Mesodermal cell (in vitro differentiated cells): ENCODE data around the gene VILL.
"Not testable (repeated sequence)": the region's sequence is repeated elsewhere in the genome, so short reads cannot be mapped to it uniquely, and the experiment has no call there.

Source experiments
- H3K27ac ChIP-seq: 2 replicates; pipeline ENCODE4 v1.7.0; 2013; ENCODE audit warnings: mild to moderate bottlenecking, low read depth, low read length, moderate library complexity; ENCODE audit not compliant: severe bottlenecking
- H3K36me3 ChIP-seq: 2 replicates; pipeline ENCODE4 v1.7.1; 2013; ENCODE audit warnings: mild to moderate bottlenecking, low read length, moderate library complexity; ENCODE audit not compliant: control insufficient read depth, insufficient read depth
- H3K4me1 ChIP-seq: one replicate; pipeline ENCODE4 v1.7.1; 2013; ENCODE audit warnings: mild to moderate bottlenecking, low read length; ENCODE audit not compliant: insufficient read depth, control insufficient read depth, poor library complexity, severe bottlenecking
- H3K4me3 ChIP-seq: 2 replicates; pipeline ENCODE4 v1.7.0; 2013; ENCODE audit warnings: low read length, control low read depth, mild to moderate bottlenecking; ENCODE audit not compliant: insufficient read depth, poor library complexity, severe bottlenecking; ENCODE audit errors: extremely low read depth
- H3K9me3 ChIP-seq: 2 replicates; pipeline ENCODE4 v1.7.1; 2013; ENCODE audit warnings: mild to moderate bottlenecking, low read length, moderate library complexity; ENCODE audit not compliant: control insufficient read depth
- WGBS, 2 experiments: methylation state at CpG; one replicate each; pipeline ENCODE4 v1.1.5; 2013; ENCODE audit warnings: missing lambda C conversion rate in 2 of 2; ENCODE audit not compliant: insufficient coverage in 2 of 2; 5-methylcytosine and 5-hydroxymethylcytosine counted together

The VILL gene

GRCh38 chr3:38040401-38040800 is 49.8 kb downstream of the VILL start:
- Histone ChIP-seq H3K4me1 (peaks cover 9% of the 10 kb centered on the region), H3K4me3 (no peak overlapping the region), H3K9me3 (no peaks in the 10 kb centered on the region), H3K36me3 (no peaks in the 10 kb centered on the region), H3K27ac (no peak overlapping the region)
- 97 to 100% methylated on average over 4 of the region's 5 CpGs for WGBS, 2 experiments

GRCh38 chr3:38043486-38043885 is 52.9 kb downstream of the VILL start:
- H3K4me3 ChIP-seq: no peak overlapping the region
- WGBS, 2 experiments: 86 to 100% methylated on average over 3 to 4 of the region's 4 CpGs
- H3K27ac ChIP-seq: no peak overlapping the region

DNA sequence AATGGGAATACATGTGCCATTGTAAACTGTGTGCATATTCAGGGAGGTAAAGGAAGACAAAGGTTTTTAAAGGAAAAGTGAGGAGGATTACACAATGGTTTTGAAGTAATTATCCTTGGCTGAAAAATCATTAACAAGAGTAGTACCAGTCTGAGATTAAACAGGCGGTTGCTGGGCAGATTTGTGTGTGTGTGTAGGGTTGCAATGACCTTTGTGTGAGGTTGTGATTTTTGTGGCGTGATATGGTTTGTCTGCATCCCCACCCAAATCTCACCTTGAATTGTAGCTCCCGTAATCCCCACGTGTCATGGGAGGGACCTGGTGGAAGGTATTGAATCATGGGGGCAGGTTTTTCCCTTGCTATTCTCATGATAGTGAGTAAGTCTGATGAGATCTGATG is 55.4 kb downstream of the VILL start:
- Histone ChIP-seq H3K36me3 (no peaks in the 10 kb centered on the region), H3K4me3 (no peak overlapping the region), H3K4me1 (no peaks in the 10 kb centered on the region), H3K27ac (no peak overlapping the region), H3K9me3 (no peaks in the 10 kb centered on the region)
- 71 to 100% methylated on average over 1 of the region's 4 CpGs for WGBS, 2 experiments

More at GRCh38 chr3:38043486-38043885, 52.9 kb downstream of the VILL start:
- H3K4me1 ChIP-seq: peaks cover 4% of the 10 kb centered on the region
- H3K36me3 ChIP-seq: no peaks in the 10 kb centered on the region
- no peaks in the 10 kb centered on the region for H3K9me3 ChIP-seq

DNA sequence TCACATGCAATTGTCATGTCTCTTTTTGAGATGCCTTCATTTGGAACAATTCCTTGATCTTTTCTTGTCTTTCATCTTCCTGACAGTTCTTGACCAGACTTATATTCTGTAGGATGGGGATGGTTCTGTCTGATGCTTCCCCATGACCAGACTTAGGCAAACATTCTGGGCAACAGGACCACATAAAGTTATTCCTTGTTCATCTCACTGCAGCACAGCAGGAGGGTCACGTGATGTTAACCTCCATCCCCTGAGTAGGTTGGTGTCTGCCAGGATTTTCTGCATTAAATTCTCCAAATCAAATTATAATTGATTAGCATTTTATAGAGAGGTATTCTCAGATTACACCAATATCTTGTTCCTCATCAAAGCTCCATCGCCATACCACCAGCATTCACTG is 56.2 kb downstream of the VILL start:
- Histone ChIP-seq H3K36me3 (no peaks in the 10 kb centered on the region), H3K4me3 (no peak overlapping the region), H3K27ac (no peak overlapping the region), H3K9me3 (peaks cover 5% of the 10 kb centered on the region), H3K4me1 (no peaks in the 10 kb centered on the region)
- WGBS, 2 experiments: no CpG with 5 or more reads among the region's 2 CpGs

GRCh38 chr3:38047896-38048295 is 57.3 kb downstream of the VILL start:
- Histone ChIP-seq H3K27ac (no peak overlapping the region), H3K36me3 (no peaks in the 10 kb centered on the region), H3K4me3 (no peak overlapping the region), H3K9me3 (peaks cover 6% of the 10 kb centered on the region), H3K4me1 (no peaks in the 10 kb centered on the region)
- 100% methylated on average over 2 of the region's 2 CpGs for WGBS, 2 experiments

GRCh38 chr3:38049358-38050126 is 59.0 kb downstream of the VILL start:
- H3K27ac ChIP-seq: no peak overlapping the region
- peaks cover 1% of the 10 kb centered on the region for H3K4me1 ChIP-seq
- no peak overlapping the region for H3K4me3 ChIP-seq
- peaks cover 6% of the 10 kb centered on the region for H3K9me3 ChIP-seq
- no peaks in the 10 kb centered on the region for H3K36me3 ChIP-seq
- 87 to 92% methylated on average over 2 to 4 of the region's 4 CpGs for WGBS, 2 experiments

DNA sequence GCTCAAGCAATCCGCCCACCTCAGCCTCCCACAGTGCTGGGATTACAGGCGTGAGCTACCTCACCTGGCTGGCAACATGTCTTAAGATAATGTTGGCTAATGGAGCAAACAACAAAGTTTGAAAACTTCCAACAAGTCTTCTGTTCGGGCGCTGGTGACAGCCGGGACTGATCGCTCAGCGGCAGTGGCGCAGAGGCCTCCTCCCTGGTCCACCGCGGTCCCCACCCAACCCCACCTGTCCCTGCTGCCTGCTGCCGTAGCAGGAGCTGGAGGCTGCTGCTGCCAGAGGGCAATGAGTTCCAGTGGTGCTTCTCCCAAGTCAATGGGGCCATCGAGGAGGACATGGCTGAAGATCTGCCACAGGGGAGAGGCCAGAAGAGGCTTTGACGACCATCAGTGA is 60.5 kb downstream of the VILL start:
- WGBS, 2 experiments: 85 to 90% methylated on average over 9 to 12 of the region's 13 CpGs

DNA sequence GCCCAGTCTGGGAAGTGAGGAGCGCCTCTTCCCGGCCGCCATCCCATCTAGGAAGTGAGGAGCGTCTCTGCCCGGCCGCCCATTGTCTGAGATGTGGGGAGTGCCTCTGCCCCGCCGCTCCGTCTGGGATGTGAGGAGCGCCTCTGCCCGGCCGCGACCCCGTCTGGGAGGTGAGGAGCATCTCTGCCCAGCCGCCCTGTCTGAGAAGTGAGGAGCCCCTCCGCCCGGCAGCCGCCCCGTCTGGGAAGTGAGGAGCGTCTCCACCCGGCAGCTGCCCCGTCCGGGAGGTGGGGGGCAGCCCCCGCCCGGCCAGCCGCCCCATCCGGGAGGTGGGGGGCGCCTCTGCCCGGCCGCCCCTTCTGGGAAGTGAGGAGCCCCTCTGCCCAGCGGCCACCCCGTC is 62.7 kb downstream of the VILL start:
- not testable (repeated sequence) for H3K4me3 ChIP-seq, H3K27ac ChIP-seq, H3K4me1 ChIP-seq, H3K36me3 ChIP-seq, H3K9me3 ChIP-seq
- 96% methylated on average over 15 of the region's 32 CpGs; no CpG with 5 or more reads in 1 of the 2 experiments for WGBS, 2 experiments

More for the DNA sequence above, 60.5 kb downstream of the VILL start:
- no peak overlapping the region for H3K4me3 ChIP-seq
- H3K9me3 ChIP-seq: peaks cover 6% of the 10 kb centered on the region
- H3K27ac ChIP-seq: no peak overlapping the region
- no peaks in the 10 kb centered on the region for H3K36me3 ChIP-seq
- peaks cover 6% of the 10 kb centered on the region for H3K4me1 ChIP-seq

GRCh38 chr3:38053813-38054498 is 63.4 kb downstream of the VILL start:
- not testable (repeated sequence) for H3K36me3 ChIP-seq, H3K9me3 ChIP-seq, H3K4me1 ChIP-seq, H3K4me3 ChIP-seq, H3K27ac ChIP-seq
- WGBS, 2 experiments: 89 to 95% methylated on average over 3 to 4 of the region's 9 CpGs

DNA sequence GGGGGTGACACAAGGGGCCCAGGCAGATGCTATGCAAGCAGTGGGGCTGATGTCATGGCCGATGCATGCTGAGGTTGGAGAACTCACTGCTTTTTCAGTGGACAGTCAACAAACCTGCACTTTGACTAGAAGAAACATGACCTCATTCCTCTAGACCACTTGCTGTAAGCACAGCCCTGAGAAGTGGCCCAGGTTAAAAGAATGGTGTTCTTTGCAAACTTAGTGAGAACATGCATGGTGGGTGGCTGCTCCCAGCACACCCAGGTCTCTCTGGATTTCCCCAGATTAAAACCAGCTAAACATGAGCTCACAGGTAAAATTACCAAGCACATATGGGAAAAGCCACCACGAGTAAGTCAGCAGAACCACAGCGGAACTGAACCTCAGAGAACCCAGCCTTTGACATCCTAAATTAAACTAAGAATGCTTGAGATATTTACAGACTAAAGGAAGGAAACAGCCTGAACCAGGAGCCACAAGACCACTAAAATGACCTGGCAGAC is 64.0 kb downstream of the VILL start:
- no peak overlapping the region for H3K4me3 ChIP-seq
- peaks cover 6% of the 10 kb centered on the region for H3K9me3 ChIP-seq
- WGBS, 2 experiments: 75 to 100% methylated on average over 1 of the region's 3 CpGs
- no peak overlapping the region for H3K27ac ChIP-seq
- no peaks in the 10 kb centered on the region for H3K36me3 ChIP-seq
- H3K4me1 ChIP-seq: peaks cover 6% of the 10 kb centered on the region
